OCI-LY7 (cell line): ENCODE results near the gene HAPLN1. TPM values are rescaled to one million over a fixed set of nuclear protein-coding genes. Genes with fewer than 3 reads are reported as not detected.

ENCODE experiments used
- Bru-seq: library from RNA; stranded (reverse); fragments of 400-500 nt; gene quantifications from one replicate; lab custom pipeline; 2021; lab: Mats Ljungman, UMichigan
- BruChase-seq, 2 experiments: library from RNA; stranded (reverse); fragments of 400-500 nt; gene quantifications; one replicate each; lab custom pipeline; 2021; lab: Mats Ljungman, UMichigan
- BruUV-seq: library from RNA; stranded (reverse); fragments of 400-500 nt; replicated peaks from 2 replicates; lab custom pipeline; 2021; lab: Mats Ljungman, UMichigan
- CTCF ChIA-PET: fragments of 300-600 bp; sonication (Branson Sonifier 250); formaldehyde crosslinking; loops from one replicate; lab custom pipeline; 2022; ENCODE audit warnings: antibody characterized with exemption; ENCODE audit not compliant: unreplicated experiment; lab: Charles Lee
- POLR2A ChIA-PET: fragments of 300-600 bp; sonication (Branson Sonifier 250); formaldehyde crosslinking; loops from one replicate; lab custom pipeline; 2022; ENCODE audit warnings: antibody characterized with exemption; lab: Charles Lee
- DNase-seq: peaks from one replicate; pipeline ENCODE4 v3.0.0-alpha.2; 2015; ENCODE audit warnings: low spot score
- H2AFZ ChIP-seq: fragments of 200-600 bp; sonication (generic), shearing (Covaris generic); 2 replicates; pipeline ENCODE4 v1.6.1; 2014; ENCODE audit warnings: mild to moderate bottlenecking, antibody characterized with exemption, low read length, moderate library complexity
- H3K27ac ChIP-seq: fragments of 200-600 bp; sonication (generic); 2 replicates; pipeline ENCODE4 v1.5.1; 2014; ENCODE audit warnings: mixed run types, low read depth, mild to moderate bottlenecking, moderate library complexity, low read length, inconsistent platforms; ENCODE audit not compliant: poor library complexity, severe bottlenecking
- H3K36me3 ChIP-seq: fragments of 200-600 bp; sonication (generic); 2 replicates; pipeline ENCODE4 v1.6.1; 2014; ENCODE audit warnings: mild to moderate bottlenecking, antibody characterized with exemption, low read length, moderate library complexity, mixed read lengths; ENCODE audit not compliant: insufficient read depth
- H3K4me1 ChIP-seq: fragments of 200-600 bp; sonication (generic); 2 replicates; pipeline ENCODE4 v1.5.1; 2014; ENCODE audit warnings: mild to moderate bottlenecking, low read length; ENCODE audit not compliant: insufficient read depth, poor library complexity, severe bottlenecking
- H3K4me2 ChIP-seq: fragments of 200-600 bp; sonication (generic); 2 replicates; pipeline ENCODE4 v1.6.1; 2014; ENCODE audit warnings: mild to moderate bottlenecking, low read length
- H3K4me3 ChIP-seq: fragments of 200-600 bp; sonication (generic); 2 replicates; pipeline ENCODE4 v1.5.1; 2014; ENCODE audit warnings: mild to moderate bottlenecking, low read depth, low read length; ENCODE audit not compliant: poor library complexity, severe bottlenecking
- H3K79me2 ChIP-seq: fragments of 200-600 bp; sonication (generic); 2 replicates; pipeline ENCODE4 v1.6.1; 2016; ENCODE audit warnings: low read depth, mild to moderate bottlenecking, low read length, moderate library complexity, mixed read lengths; ENCODE audit not compliant: insufficient read depth
- H3K9me2 ChIP-seq: fragments of 200-600 bp; sonication (generic); 2 replicates; pipeline ENCODE4 v1.6.1; 2016; ENCODE audit warnings: mild to moderate bottlenecking, low read length, mixed read lengths; ENCODE audit not compliant: insufficient read depth
- H3K9me3 ChIP-seq: fragments of 200-600 bp; sonication (generic); 2 replicates; pipeline ENCODE4 v1.6.1; 2014; ENCODE audit warnings: mild to moderate bottlenecking, mixed run types, low read length, mixed read lengths
- H4K20me1 ChIP-seq: fragments of 200-600 bp; sonication (generic); 2 replicates; pipeline ENCODE4 v1.6.1; 2014; ENCODE audit warnings: mild to moderate bottlenecking, antibody characterized with exemption, low read length, moderate library complexity, mixed read lengths; ENCODE audit not compliant: insufficient read depth
- EZH2phosphoT487 ChIP-seq: fragments of 200-600 bp; sonication (generic); IDR thresholded peaks from 2 replicates; pipeline ENCODE4 v1.6.1; 2018; ENCODE audit warnings: low read depth, borderline replicate concordance, mild to moderate bottlenecking, mixed run types, antibody characterized with exemption, low read length, moderate library complexity, mixed read lengths
- intact Hi-C: fragments of 100-400 bp; cut with micrococcal nuclease; formaldehyde crosslinking; loops from one replicate; pipeline ENCODE4 v1.10.0; 2022; ENCODE audit not compliant: unreplicated experiment
- long read RNA-seq: library from polyadenylated mRNA; stranded (forward); transcript quantifications from one replicate; pipeline ENCODE4 v2.0.0, GENCODE V29; 2022
- total RNA-seq, 2 experiments: library from RNA; depleted of rRNA in 1 of 2; stranded (reverse); fragments of >200 nt in 1 of 2; shearing (Covaris generic) in 1 of 2; gene quantifications; 2 replicates each; pipeline ENCODE4 v1.2.3, GENCODE V29; 2014 to 2022
- TF ChIP-seq, protein P1 (sequence below): fragments of 200-600 bp; sonication (generic); conservative IDR thresholded peaks from 2 replicates; pipeline ENCODE4 v1.5.1; 2014; ENCODE audit warnings: mild to moderate bottlenecking, antibody characterized with exemption, low read length, moderate library complexity, mixed read lengths

The HAPLN1 gene
- total RNA-seq (2014; rRNA removed; shearing (Covaris generic)) (not detected in 2 replicates), total RNA-seq (2022) (not detected in 2 replicates), Bru-seq, nascent RNA (not detected), BruChase-seq, experiment 1, labeled RNA remaining after a 6-hour chase (not detected), BruChase-seq, experiment 2, labeled RNA remaining after a 2-hour chase (not detected)
- long read RNA-seq = 0 reads

DNA sequence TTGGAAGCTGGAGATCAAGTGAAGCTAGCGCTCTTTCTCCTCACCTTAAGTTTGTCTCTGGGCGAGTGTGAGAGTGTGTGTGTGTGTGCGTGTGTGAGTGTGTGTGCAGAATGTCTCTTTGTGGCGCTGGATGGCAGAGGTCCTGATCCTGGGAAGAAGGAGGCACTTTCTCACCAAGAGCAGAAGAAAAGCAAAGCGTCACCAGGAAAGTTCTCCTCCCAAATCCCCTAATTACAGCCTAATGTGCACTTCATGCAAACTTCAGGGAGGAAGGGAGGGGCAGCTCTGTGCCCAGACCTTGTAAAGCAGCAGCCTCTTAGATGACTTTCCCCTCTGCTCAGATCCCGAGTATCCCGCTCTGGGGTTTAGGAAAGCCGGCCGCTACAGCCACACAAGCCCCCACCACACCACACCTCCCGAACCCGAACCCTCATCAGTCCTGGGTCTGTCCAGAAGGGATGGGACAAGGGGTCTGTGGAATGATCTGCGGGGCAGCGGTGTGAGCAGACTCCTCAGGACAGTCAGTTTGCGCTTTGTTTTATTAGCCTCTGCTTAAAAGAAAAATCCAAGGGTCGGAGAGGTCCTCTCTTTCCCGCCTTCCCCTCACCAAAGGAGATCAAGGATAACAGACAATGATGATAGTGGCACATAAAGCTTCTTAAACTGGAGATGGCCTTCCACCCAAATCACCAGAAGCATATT is at the start of gene HAPLN1:
TSS of gene HAPLN1 (minus strand) at position 20 of the 702 bp plus-strand sequence. CDS start 47,332 bp downstream, outside the sequence.
- CTCF ChIA-PET = no interaction called here
- no TSS peak for BruUV-seq

DNA sequence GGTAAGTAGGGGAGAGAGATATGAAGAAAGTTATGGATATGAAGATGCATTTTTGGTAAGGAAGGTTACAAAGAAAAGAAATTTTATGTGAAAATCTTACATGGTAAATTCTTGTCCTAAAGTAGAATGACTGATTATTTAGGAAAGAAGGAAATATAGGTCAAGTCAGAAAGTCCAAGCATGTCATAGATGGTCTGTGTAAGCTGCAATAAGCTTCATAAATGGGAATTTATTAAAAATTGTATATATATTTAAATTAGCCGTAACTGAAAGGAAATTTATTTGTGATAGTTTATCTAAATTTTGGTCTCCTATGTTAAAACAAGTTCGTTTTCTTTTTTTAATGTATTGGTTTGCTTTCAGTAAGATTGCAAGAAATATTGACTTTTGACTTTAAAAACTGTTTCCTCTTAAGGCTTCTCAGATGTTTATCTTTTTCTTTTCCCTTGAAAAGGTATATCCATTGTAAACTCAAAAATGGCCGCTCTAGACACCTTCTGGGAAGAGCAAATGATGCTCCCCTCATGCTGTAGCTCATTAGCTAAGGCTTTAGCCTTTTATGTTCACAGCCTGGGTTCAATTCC is 46.8 kb upstream of the HAPLN1 start:
- Histone ChIP-seq H3K4me3 (no peak overlapping the region), H3K4me2 (no peak overlapping the region), H4K20me1 (no peaks in the 10 kb centered on the region), H3K36me3 (no peaks in the 10 kb centered on the region), H3K9me3 (peaks cover 23% of the 10 kb centered on the region), H2AFZ (no peak overlapping the region), H3K9me2 (no peaks in the 10 kb centered on the region), H3K79me2 (no peaks in the 10 kb centered on the region), H3K27ac (no peak overlapping the region), H3K4me1 (no peaks in the 10 kb centered on the region)
- ChIA-PET POLR2A (interaction anchor here (1.5 kb wide), 1 partner anchor 16 kb away, joined by 4 read pairs; no protein-coding TSS in a partner anchor), CTCF (no interaction called here)
- BruUV-seq = no TSS peak
- intact Hi-C loops = no loop called here
- DNase-seq = peak; percentile 22
- TF ChIP-seq, protein P1, sequence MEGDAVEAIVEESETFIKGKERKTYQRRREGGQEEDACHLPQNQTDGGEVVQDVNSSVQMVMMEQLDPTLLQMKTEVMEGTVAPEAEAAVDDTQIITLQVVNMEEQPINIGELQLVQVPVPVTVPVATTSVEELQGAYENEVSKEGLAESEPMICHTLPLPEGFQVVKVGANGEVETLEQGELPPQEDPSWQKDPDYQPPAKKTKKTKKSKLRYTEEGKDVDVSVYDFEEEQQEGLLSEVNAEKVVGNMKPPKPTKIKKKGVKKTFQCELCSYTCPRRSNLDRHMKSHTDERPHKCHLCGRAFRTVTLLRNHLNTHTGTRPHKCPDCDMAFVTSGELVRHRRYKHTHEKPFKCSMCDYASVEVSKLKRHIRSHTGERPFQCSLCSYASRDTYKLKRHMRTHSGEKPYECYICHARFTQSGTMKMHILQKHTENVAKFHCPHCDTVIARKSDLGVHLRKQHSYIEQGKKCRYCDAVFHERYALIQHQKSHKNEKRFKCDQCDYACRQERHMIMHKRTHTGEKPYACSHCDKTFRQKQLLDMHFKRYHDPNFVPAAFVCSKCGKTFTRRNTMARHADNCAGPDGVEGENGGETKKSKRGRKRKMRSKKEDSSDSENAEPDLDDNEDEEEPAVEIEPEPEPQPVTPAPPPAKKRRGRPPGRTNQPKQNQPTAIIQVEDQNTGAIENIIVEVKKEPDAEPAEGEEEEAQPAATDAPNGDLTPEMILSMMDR = no peak
- TF ChIP-seq EZH2phosphoT487 = no peak

More for the DNA sequence above, at the start of gene HAPLN1:
- Histone ChIP-seq H4K20me1 (no peaks in the 10 kb centered on the region), H3K36me3 (no peaks in the 10 kb centered on the region), H3K9me3 (no peaks in the 10 kb centered on the region), H2AFZ (no peak within 1 kb of the TSS), H3K4me1 (no peaks in the 10 kb centered on the region), H3K4me2 (no peak within 1 kb of the TSS), H3K4me3 (no peak within 1 kb of the TSS), H3K27ac (no peak within 1 kb of the TSS), H3K9me2 (no peaks in the 10 kb centered on the region), H3K79me2 (no peaks in the 10 kb centered on the region)
- POLR2A ChIA-PET = no interaction called here
- no peak for DNase-seq
- intact Hi-C loops = loop anchor here (5.0 kb wide), 1 partner anchor 536 kb away; no protein-coding TSS in a partner anchor
- TF ChIP-seq, protein P1 = no peak
